NCI-H1105 (cell line): ENCODE results near the gene USP48.
A peak's percentile ranks its signal among the peaks of the same experiment; 100 is the strongest.
"Not testable (repeated sequence)": the region's sequence is repeated elsewhere in the genome, so short reads cannot be mapped to it uniquely, and the experiment has no call there.

ENCODE experiments used
- DNase-seq: peaks from one replicate; lab custom pipeline; 2025; lab: John Stamatoyannopoulos, UW

The USP48 gene

DNA sequence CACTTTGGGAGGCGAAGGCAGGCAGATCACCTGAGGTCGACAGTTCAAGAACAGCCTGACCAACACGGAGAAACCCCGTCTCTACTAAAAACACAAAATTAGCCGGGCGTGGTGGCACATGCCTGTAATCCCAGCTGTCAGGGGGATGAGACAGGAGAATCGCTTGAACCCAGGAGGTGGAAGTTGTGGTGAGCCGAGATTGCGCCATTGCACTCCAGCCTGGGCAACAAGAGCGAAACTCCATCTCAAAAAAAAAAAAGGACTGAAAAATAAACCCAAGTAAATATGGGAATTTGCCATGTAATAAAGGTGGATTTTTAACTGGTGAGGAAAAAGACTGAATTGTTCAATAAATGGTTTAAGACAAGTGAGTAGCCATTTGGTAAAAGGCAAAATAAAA is 11.3 kb downstream of the USP48 start:
- not testable (repeated sequence) for DNase-seq

DNA sequence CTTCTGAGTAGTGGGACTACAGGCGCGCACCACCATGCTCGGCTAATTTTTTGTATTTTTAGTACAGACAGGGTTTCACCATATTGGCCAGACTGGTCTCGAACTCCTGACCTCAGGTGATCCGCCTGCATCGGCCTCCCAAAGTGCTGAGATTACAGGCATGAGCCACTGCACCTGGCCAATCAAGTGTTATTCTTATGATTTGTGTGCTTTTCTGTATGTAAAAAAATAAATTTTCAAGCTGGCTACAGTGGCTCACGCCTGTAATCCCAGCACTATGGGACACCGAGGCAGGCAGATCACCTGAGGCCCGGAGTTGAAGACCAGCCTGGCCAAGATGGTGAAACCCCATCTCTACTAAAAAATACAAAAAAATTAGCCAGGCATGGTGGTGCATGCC is 12.3 kb downstream of the USP48 start:
- not testable (repeated sequence) for DNase-seq

- DNase-seq = no peak
These were observed 12.7 kb downstream of the USP48 start for GRCh38 chr1:21770201-21770600.

GRCh38 chr1:21767106-21767505 is 15.8 kb downstream of the USP48 start:
- DNase-seq = not testable (repeated sequence)

DNA sequence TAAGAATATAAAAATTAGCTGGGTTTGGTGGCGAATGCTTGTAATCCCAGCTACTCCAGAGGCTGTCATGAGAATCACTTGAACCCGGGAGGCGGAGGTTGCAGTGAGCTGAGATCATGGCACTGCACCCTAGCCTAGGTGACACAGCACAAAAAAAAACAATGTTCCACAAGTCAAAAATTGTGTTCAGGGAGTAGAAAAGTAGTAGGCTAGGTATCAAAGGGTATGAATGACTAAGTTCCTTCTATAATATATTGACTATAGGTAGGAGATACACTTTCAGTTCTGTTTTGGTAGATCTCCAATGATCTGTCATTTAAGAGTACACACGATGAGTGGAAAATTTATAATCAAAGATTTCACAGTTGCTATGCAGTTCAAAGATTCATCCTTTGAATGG is 16.7 kb downstream of the USP48 start:
- no peak for DNase-seq

- peak; percentile 28 for DNase-seq
These were observed 18.1 kb downstream of the USP48 start for GRCh38 chr1:21764615-21765423.

DNA sequence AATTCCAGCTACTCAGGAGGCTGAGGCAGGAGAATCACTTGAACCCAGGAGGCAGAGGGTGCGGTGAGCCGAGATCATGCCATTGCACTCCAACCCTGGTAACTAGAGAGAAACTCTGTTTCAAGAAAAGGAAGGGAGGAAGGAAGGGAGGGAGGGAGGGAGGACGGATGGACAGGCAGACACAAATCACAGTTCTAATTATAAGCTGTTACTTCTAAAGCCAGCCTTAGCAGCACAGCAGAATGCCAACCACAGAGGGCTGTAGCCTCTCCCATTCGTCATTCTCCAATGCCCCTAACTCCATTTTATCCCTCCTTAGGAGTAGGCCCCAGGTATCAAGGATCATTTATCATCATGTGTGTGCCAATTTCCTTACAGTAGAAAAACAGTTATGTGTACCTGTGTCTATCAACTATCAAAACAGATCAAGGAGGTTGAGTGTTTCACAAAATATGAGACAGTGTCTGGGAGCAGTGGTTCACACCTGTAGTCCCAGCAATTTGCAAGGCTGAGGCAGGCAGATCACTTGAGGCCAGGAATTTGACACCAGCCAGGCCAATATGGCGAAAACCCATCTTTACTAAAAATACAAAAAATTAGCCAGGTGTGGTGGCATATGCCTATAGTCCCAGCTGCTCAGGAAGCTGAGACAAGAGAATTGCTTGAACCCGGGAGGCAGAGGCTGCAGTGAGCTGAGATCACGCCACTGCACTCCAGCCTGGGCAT is 19.1 kb downstream of the USP48 start:
- no peak for DNase-seq

- DNase-seq = no peak
These were observed 19.7 kb downstream of the USP48 start for GRCh38 chr1:21763236-21763635.

DNA sequence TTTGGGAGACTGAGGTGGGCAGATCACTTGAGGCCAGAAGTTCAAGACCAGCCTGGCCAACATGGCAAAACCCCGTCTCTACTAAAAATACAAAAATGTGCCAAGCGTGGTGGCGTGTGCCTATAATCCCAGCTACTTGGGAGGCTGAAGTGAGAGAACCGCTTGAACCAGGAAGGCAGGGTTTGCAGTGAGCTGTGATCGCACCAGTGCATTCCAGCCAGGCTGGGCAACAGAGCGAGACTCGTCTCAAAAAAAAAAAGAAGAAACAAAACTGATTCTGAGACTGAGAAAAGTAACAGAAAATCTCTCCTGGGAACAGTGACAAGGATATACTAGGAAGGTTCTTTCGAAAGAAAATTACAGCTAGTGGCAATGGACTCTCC is 20.9 kb downstream of the USP48 start:
- DNase-seq = no peak

GRCh38 chr1:21761052-21761451 is 21.9 kb downstream of the USP48 start:
- no peak for DNase-seq

DNA sequence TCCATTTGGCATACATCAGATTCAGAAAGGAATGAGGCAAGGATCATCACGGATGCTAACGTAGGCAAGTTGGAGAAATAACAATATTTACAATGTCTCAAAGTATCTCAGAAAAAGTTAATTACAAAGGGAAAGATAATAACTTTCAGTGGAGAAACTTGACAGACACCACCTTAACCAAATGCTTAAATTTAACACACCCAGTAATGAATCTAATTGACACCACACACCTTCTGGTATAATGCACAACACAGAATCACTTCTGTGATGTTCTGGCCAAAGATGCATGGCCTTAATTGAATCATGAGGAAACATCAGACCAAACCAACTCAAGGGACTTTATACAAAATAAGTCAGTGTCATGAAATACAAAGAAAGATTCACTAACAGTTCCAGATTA is 23.1 kb downstream of the USP48 start:
- DNase-seq = no peak

DNA sequence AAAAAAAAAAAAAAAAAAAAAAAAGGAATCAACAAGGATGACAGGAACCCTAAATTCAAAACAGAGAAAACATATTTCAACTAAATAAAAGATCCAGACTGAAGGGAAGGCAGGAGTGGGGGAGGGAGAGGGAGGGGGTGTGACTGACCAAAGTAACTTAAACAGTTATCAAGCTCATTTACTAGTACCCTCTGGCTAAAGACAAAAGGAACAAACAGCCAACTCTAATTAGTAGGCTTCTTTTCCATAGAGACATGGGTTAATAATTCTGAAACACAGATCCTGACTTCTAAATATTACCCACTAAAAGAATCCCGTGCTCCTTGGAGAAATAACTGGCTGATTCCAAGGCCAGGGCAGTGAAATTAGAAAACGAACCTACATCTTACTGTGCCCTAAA is 23.8 kb downstream of the USP48 start:
- DNase-seq = no peak

DNA sequence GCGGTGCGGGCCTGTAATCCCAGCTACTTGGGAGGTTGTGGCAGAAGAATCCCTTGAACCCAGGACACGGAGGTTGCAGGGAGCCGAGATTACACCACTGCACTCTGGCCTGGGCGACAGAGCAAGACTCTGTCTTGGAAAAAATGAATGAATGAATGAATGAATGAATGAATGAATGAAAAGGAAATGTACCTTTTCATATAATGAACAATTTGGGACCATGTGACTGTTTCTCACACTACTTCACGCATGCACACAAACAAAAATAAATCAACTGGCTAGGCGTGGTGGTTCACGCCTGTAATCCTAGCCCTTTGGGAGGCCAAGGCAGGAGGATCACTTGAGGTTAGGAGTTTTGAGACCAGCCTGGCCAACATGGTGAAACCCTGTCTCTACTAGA is 24.3 kb downstream of the USP48 start:
- no peak for DNase-seq

DNA sequence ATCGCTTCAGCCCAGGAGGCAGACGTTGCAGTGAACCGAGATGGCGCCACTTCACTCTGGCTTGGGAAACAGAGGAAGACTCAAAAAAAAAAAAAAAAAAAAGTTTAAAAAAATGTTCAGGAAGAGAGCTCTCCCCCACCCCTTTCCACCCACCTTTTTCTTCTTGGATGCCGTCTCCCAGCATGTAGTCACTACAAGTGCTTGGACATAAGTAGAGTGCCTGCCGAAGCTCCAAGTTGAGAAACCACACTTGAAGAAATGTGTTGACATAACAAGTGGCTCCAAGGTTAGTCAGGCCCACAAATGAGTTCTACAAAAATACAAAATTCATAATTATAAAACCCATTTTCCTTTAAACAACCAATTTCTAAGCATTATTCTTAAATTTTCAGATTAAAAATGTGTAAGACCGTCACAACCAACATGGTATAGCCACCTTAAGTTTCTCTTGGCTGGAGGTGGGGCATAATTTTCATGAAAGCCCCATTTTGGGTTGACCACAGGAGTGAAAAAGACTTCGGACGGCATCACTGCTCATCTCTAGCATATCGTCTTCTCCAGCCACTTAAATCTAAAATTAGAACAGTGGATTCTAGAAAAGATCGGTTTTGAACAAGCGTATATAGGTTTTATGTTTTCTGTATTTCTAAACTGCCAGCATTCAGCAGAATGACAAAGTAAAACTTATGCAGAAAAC is 26.4 kb downstream of the USP48 start:
- DNase-seq = no peak

GRCh38 chr1:21755067-21755466 is 27.9 kb downstream of the USP48 start:
- no peak for DNase-seq

DNA sequence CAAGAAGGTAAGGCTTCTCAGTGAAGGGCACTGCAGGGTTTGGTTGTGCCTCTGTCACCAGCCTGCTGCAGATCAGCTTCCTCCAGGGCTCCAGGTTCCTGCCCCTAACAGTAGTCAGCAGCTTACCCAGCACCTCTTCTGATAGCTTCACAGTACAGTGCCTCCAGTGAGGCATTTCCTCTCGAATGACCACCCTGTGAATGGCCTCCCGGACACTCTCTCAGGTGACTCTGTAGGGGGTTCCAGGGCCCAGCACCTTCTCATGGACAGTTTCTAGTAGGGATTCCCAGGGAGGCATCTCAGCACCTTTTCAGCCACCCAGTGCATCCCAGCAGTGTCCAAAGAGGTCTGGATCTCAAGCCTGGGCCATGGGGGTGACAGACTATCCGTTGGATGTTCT is 28.4 kb downstream of the USP48 start:
- DNase-seq = no peak

DNA sequence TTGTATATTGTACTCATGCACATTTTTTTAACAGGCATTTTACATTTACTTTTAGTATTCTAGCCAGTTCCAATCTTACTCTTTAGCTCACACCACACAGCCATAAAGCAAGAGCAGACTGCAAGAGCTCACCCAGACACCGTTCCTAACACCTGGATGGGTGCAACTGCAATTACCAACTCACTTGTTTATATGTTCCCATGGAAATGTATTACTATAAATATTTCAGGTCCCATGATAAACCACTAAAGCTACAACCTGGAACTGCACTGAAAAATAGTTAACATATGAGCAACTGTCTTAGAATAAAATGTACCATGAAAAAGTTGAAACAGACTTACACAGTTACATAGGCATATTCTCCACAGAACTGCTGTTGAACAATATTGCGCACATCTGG is 30.8 kb downstream of the USP48 start:
- DNase-seq = no peak

GRCh38 chr1:21751281-21751680 is 31.7 kb downstream of the USP48 start:
- no peak for DNase-seq

- no peak for DNase-seq
These were observed 32.1 kb downstream of the USP48 start for GRCh38 chr1:21750841-21751240.

- DNase-seq = no peak
These were observed 33.0 kb downstream of the USP48 start for GRCh38 chr1:21749859-21750468.

DNA sequence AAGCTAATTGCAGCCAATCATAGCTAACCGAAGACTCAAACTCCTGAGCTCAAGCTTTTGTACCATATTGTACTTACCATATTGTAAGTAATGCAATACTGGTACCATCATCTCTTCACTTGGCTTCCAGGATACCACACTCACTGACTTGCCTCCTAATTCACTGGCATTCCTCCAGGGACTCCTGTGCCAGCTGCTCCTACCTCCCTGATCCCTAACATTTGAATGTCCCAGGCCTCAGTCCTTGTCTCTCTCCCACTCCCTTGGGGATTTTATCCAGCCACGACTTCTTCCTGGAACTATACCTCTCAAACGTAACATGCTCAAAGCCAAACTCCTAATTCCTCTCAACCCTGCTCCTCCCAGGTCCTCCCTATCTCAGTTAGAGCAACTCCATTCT is 33.8 kb downstream of the USP48 start:
- DNase-seq = no peak

- DNase-seq = no peak
These were observed 39.5 kb downstream of the USP48 start for GRCh38 chr1:21743476-21743875.

GRCh38 chr1:21742578-21742977 is 40.4 kb downstream of the USP48 start:
- DNase-seq = no peak
